ENCODE measurements around the gene JOSD2. TPM values are rescaled to one million over a fixed set of nuclear protein-coding genes. Genes with fewer than 3 reads are reported as not detected.
"Not testable (repeated sequence)": the region's sequence is repeated elsewhere in the genome, so short reads cannot be mapped to it uniquely, and the experiment has no call there.

Gene JOSD2
- total and polyA plus RNA-seq, 8 donors: 9.9 to 79.4 (median 61.0) TPM; not detected in 1

- no peak for DNase-seq
- H3K9me3 ChIP-seq: no peaks in the 10 kb centered on the region
- TF ChIP-seq POLR2AphosphoS5 (IDR thresholded peaks at IDR 0.05): no peak
- H3K4me1 ChIP-seq: peaks cover 12 to 29% (median 20%) of the 10 kb centered on the region in 4 donors
- peak overlapping the region in 1 of 5 donors; percentile 89 for H3K27ac ChIP-seq
- 66 to 85% (median 80%) methylated on average over 5 to 12 of the region's 12 CpGs for WGBS, 5 donors
- H3K4me3 ChIP-seq: no peak overlapping the region
- peaks cover 14 to 23% (median 20%) of the 10 kb centered on the region in 4 donors for H3K36me3 ChIP-seq
- intact Hi-C loops (cut with DNase I; ENCODE audit: low total_unique reads): no loop called here
- no peaks in the 10 kb centered on the region for H3K27me3 ChIP-seq
Measured at GRCh38 chr19:50475101-50475568, 35.9 kb downstream of the JOSD2 start.

- H3K4me1 ChIP-seq: peaks cover 12 to 21% (median 15%) of the 10 kb centered on the region in 4 donors
- H3K9me3 ChIP-seq; H3K36me3 ChIP-seq; intact Hi-C loops (cut with DNase I; ENCODE audit: low total_unique reads); H3K27ac ChIP-seq; H3K27me3 ChIP-seq; DNase-seq; H3K4me3 ChIP-seq: not testable (repeated sequence)
- WGBS, 5 donors: 53 to 70% (median 64%) methylated on average over 3 of the region's 3 CpGs
Measured at GRCh38 chr19:50473336-50473735, 37.7 kb downstream of the JOSD2 start.

GRCh38 chr19:50468818-50469217, 42.2 kb downstream of the JOSD2 start:
- Histone ChIP-seq H3K36me3 (no peaks in the 10 kb centered on the region), H3K27me3 (peaks cover 0 to 27% (median 0%) of the 10 kb centered on the region in 3 donors), H3K9me3 (no peaks in the 10 kb centered on the region), H3K4me1 (peaks cover 0 to 7% (median 0%) of the 10 kb centered on the region in 4 donors), H3K4me3 (no peak overlapping the region), H3K27ac (no peak overlapping the region)
- TF ChIP-seq EP300 (IDR thresholded peaks at IDR 0.05) (no peak), POLR2AphosphoS5 (IDR thresholded peaks at IDR 0.05) (no peak), CTCF (IDR thresholded peaks at IDR 0.05) (no peak), POLR2A (IDR thresholded peaks at IDR 0.05) (no peak)
- intact Hi-C loops (cut with DNase I; ENCODE audit: low total_unique reads): no loop called here
- DNase-seq: no peak
- WGBS, 5 donors: 84 to 91% (median 90%) methylated on average over 5 to 6 of the region's 6 CpGs

GRCh38 chr19:50467566-50467965, 43.4 kb downstream of the JOSD2 start:
- TF ChIP-seq EP300 (IDR thresholded peaks at IDR 0.05): no peak
- TF ChIP-seq POLR2A (IDR thresholded peaks at IDR 0.05): no peak
- TF ChIP-seq POLR2AphosphoS5 (IDR thresholded peaks at IDR 0.05): no peak
- no peak for TF ChIP-seq CTCF (IDR thresholded peaks at IDR 0.05)
- H3K9me3 ChIP-seq: no peaks in the 10 kb centered on the region
- H3K4me1 ChIP-seq: peaks cover 0 to 7% (median 0%) of the 10 kb centered on the region in 4 donors
- WGBS, 5 donors: 76 to 85% (median 77%) methylated on average over 18 of the region's 18 CpGs
- H3K27me3 ChIP-seq: peaks cover 0 to 27% (median 0%) of the 10 kb centered on the region in 3 donors
- no peak for DNase-seq
- no peak overlapping the region for H3K27ac ChIP-seq
- H3K36me3 ChIP-seq: no peaks in the 10 kb centered on the region
- no peak overlapping the region for H3K4me3 ChIP-seq
- intact Hi-C loops (cut with DNase I; ENCODE audit: low total_unique reads): no loop called here

GRCh38 chr19:50466706-50467039, 44.3 kb downstream of the JOSD2 start:
- intact Hi-C loops (cut with DNase I; ENCODE audit: low total_unique reads): no loop called here
- Histone ChIP-seq H3K4me1 (peaks cover 0 to 7% (median 0%) of the 10 kb centered on the region in 4 donors), H3K27me3 (peaks cover 0 to 34% (median 3%) of the 10 kb centered on the region in 3 donors), H3K4me3 (no peak overlapping the region), H3K36me3 (no peaks in the 10 kb centered on the region), H3K9me3 (no peaks in the 10 kb centered on the region), H3K27ac (no peak overlapping the region)
- 35 to 69% (median 48%) methylated on average over 8 to 11 of the region's 11 CpGs for WGBS, 5 donors
- no peak for DNase-seq
- TF ChIP-seq CTCF (IDR thresholded peaks at IDR 0.05) (no peak), POLR2A (IDR thresholded peaks at IDR 0.05) (no peak), POLR2AphosphoS5 (IDR thresholded peaks at IDR 0.05) (no peak), EP300 (IDR thresholded peaks at IDR 0.05) (no peak)
